Measurements from ENCODE around the gene ADAM23. TPM values are rescaled to one million over a fixed set of nuclear protein-coding genes. Genes with fewer than 3 reads are reported as not detected.

The ADAM23 gene
- total and polyA plus RNA-seq, 2 of the 13 experiments (the other 11 are each of a cell fraction or from before 2014, with no cell fraction given): 0.04 TPM; not detected in 1

- no peak for TF ChIP-seq ZNF253 (CRISPR knock-in tag; IDR thresholded peaks at IDR 0.05; ENCODE audit: borderline replicate concordance)
- TF ChIP-seq MED8 (CRISPR knock-in tag; IDR thresholded peaks at IDR 0.05; ENCODE audit: insufficient replicate concordance): no peak
- no peak for TF ChIP-seq ZBTB40 (IDR thresholded peaks at IDR 0.05)
- no peak for TF ChIP-seq ZBTB40 (CRISPR knock-in tag; IDR thresholded peaks at IDR 0.05)
- no peak for TF ChIP-seq ZFP36L1 (CRISPR knock-in tag; IDR thresholded peaks at IDR 0.05)
- TF ChIP-seq PATZ1 (CRISPR knock-in tag; IDR thresholded peaks at IDR 0.05): no peak
- TF ChIP-seq USF2 (IDR thresholded peaks at IDR 0.05; ENCODE audit: low read depth, low read length): 0 out of 2 replicates have a peak, but pooled peaks have one; percentile 20
- peak; percentile 58; the same call in 1 of the 2 replicates for TF ChIP-seq USF2 (CRISPR knock-in tag; IDR thresholded peaks at IDR 0.05; ENCODE audit: borderline replicate concordance)
- no peak for TF ChIP-seq DNMT3B (CRISPR knock-in tag; conservative IDR thresholded peaks at IDR 0.05)
- no peak for TF ChIP-seq ZSCAN9 (CRISPR knock-in tag; IDR thresholded peaks at IDR 0.05; ENCODE audit: borderline replicate concordance)
- no peak for TF ChIP-seq ZNF652 (CRISPR knock-in tag; IDR thresholded peaks at IDR 0.05; ENCODE audit: borderline replicate concordance, low read depth)
Measured at GRCh38 chr2:206423147-206423546, 20.2 kb upstream of the ADAM23 start (continued).

Measured in HepG2 (cell line).